Smooth muscle cell (in vitro differentiated cells): Measurements from ENCODE around the gene MS4A6E. TPM values are rescaled to one million over a fixed set of nuclear protein-coding genes. Genes with fewer than 3 reads are reported as not detected.

Source experiments
- DNase-seq: peaks from one replicate; lab custom pipeline; 2025; ENCODE audit not compliant: unreplicated experiment; lab: John Stamatoyannopoulos, UW
- H2AFZ ChIP-seq: fragments of 200-600 bp; sonication (generic); 2 replicates; pipeline ENCODE4 v1.6.0; 2016; ENCODE audit warnings: antibody characterized with exemption, low read depth, mild to moderate bottlenecking
- H3F3A ChIP-seq: fragments of 200-600 bp; sonication (generic); 2 replicates; pipeline ENCODE4 v1.6.0; 2017; ENCODE audit warnings: antibody characterized with exemption, low read depth
- H3K27ac ChIP-seq: fragments of 200-600 bp; sonication (generic); 2 replicates; pipeline ENCODE4 v1.5.1; 2016; ENCODE audit warnings: low read depth, mild to moderate bottlenecking
- H3K27me3 ChIP-seq: fragments of 200-600 bp; sonication (generic); 2 replicates; pipeline ENCODE4 v1.6.1; 2016; ENCODE audit warnings: low read depth, mild to moderate bottlenecking
- H3K36me3 ChIP-seq: fragments of 200-600 bp; sonication (generic); 2 replicates; pipeline ENCODE4 v1.5.1; 2016; ENCODE audit warnings: low read depth
- H3K4me1 ChIP-seq: fragments of 200-600 bp; sonication (generic); 2 replicates; pipeline ENCODE4 v1.5.1; 2016; ENCODE audit warnings: low read depth
- H3K4me2 ChIP-seq: fragments of 200-600 bp; sonication (generic); 2 replicates; pipeline ENCODE4 v1.6.0; 2016; ENCODE audit warnings: mild to moderate bottlenecking
- H3K4me3 ChIP-seq: fragments of 200-600 bp; sonication (generic); 2 replicates; pipeline ENCODE4 v1.5.1; 2016; ENCODE audit warnings: mild to moderate bottlenecking
- H3K79me2 ChIP-seq: fragments of 200-600 bp; sonication (generic); 2 replicates; pipeline ENCODE4 v1.6.0; 2016; ENCODE audit warnings: low read depth, mild to moderate bottlenecking
- H3K9ac ChIP-seq: fragments of 200-600 bp; sonication (generic); 2 replicates; pipeline ENCODE4 v1.6.0; 2016; ENCODE audit warnings: low read depth
- H3K9me3 ChIP-seq: fragments of 200-600 bp; sonication (generic); replicated peaks from 2 replicates; pipeline ENCODE4 v1.5.1; 2016; ENCODE audit warnings: low read depth
- H4K20me1 ChIP-seq: fragments of 200-600 bp; sonication (generic); 2 replicates; pipeline ENCODE4 v1.6.0; 2016; ENCODE audit warnings: low read depth
- WGBS: methylation state at CpG from one replicate; pipeline ENCODE4 v1.1.7; 2016; ENCODE audit warnings: low lambda C conversion rate; 5-methylcytosine and 5-hydroxymethylcytosine counted together
- polyA plus RNA-seq: library from polyadenylated mRNA; unstranded; fragments of >200 nt; fragmentation: Nextera tagmentation; extraction: Ambion mirVana; gene quantifications from 2 replicates; pipeline ENCODE4 v1.2.1, GENCODE V29; 2016
- total RNA-seq: library from RNA; depleted of rRNA; stranded (reverse); fragments of >200 nt; gene quantifications from 2 replicates; pipeline ENCODE4 v1.2.3, GENCODE V29; 2014
- TF ChIP-seq, protein P1 (sequence below): fragments of 200-600 bp; sonication (generic); IDR thresholded peaks from 2 replicates; pipeline ENCODE4 v1.5.1; 2017; ENCODE audit warnings: borderline replicate concordance, mild to moderate bottlenecking, antibody characterized with exemption; ENCODE audit not compliant: insufficient read depth, poor library complexity, severe bottlenecking

The MS4A6E gene
- total and polyA plus RNA-seq, 2 experiments from 2014 or later: not detected

- no peaks in the 10 kb centered on the region for H3F3A ChIP-seq
- H3K27ac ChIP-seq: no peak overlapping the region
- TF ChIP-seq, protein P1, sequence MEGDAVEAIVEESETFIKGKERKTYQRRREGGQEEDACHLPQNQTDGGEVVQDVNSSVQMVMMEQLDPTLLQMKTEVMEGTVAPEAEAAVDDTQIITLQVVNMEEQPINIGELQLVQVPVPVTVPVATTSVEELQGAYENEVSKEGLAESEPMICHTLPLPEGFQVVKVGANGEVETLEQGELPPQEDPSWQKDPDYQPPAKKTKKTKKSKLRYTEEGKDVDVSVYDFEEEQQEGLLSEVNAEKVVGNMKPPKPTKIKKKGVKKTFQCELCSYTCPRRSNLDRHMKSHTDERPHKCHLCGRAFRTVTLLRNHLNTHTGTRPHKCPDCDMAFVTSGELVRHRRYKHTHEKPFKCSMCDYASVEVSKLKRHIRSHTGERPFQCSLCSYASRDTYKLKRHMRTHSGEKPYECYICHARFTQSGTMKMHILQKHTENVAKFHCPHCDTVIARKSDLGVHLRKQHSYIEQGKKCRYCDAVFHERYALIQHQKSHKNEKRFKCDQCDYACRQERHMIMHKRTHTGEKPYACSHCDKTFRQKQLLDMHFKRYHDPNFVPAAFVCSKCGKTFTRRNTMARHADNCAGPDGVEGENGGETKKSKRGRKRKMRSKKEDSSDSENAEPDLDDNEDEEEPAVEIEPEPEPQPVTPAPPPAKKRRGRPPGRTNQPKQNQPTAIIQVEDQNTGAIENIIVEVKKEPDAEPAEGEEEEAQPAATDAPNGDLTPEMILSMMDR: no peak
- no peak overlapping the region for H3K4me3 ChIP-seq
- H3K36me3 ChIP-seq: no peaks in the 10 kb centered on the region
- H4K20me1 ChIP-seq: no peaks in the 10 kb centered on the region
- H3K79me2 ChIP-seq: no peaks in the 10 kb centered on the region
- no peak overlapping the region for H3K4me2 ChIP-seq
- WGBS: 71% methylated on average over 2 of the region's 2 CpGs
- no peaks in the 10 kb centered on the region for H3K9me3 ChIP-seq
- no peaks in the 10 kb centered on the region for H3K4me1 ChIP-seq
- no peak for DNase-seq
- no peak overlapping the region for H3K9ac ChIP-seq
- H3K27me3 ChIP-seq: no peaks in the 10 kb centered on the region
- H2AFZ ChIP-seq: no peak overlapping the region
Measured at GRCh38 chr11:60318726-60319125, 8.3 kb upstream of the MS4A6E start.

DNA sequence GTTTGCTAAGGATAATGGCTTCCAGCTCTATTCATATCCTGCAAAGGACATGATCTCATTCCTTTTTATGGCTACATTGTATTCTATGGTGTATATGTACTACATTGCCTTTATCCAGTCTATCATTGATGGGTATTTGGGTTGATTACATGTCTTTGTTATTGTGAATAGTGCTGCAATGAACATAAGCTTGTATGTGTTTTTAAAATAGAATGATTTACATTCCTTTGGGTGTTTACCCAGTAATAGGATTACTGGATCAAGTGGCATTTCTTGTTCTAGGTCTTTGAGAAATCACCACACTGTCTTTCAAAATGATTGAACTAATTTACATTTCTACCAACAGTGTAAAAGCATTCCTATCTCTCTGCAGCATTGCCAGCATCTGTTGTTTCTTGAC is 6.0 kb upstream of the MS4A6E start:
- Histone ChIP-seq H3K36me3 (no peaks in the 10 kb centered on the region), H3K27me3 (no peaks in the 10 kb centered on the region), H2AFZ (no peak overlapping the region), H3K9me3 (no peaks in the 10 kb centered on the region), H3K79me2 (no peaks in the 10 kb centered on the region), H3K4me1 (no peaks in the 10 kb centered on the region), H3K9ac (no peak overlapping the region), H3K4me2 (no peak overlapping the region), H3F3A (no peaks in the 10 kb centered on the region), H3K27ac (no peak overlapping the region), H3K4me3 (no peak overlapping the region), H4K20me1 (no peaks in the 10 kb centered on the region)
- no peak for DNase-seq
- TF ChIP-seq, protein P1: no peak

DNA sequence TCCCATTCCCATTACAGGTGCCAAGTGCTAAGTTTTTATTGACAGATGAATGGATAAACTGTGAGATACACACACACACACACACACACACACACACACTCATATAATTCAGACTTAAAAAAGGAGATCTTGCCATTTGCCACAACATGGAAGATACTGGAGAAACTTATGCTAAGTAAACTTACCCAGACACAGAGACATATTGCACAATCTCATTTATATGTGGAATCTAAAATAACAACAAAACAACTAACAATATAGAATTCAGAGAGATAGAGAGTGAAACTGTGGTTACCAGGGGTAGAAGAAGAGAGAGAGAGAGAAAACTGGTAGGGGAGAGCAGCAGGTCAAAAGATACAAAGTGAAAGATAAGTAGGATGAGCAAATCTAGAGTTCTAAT is 1.4 kb downstream of the MS4A6E start:
- no peaks in the 10 kb centered on the region for H3K79me2 ChIP-seq
- H3K4me1 ChIP-seq: no peaks in the 10 kb centered on the region
- no peak for DNase-seq
- no peak overlapping the region for H3K9ac ChIP-seq
- H4K20me1 ChIP-seq: no peaks in the 10 kb centered on the region
- H3K36me3 ChIP-seq: no peaks in the 10 kb centered on the region
- no peak overlapping the region for H3K4me3 ChIP-seq
- no peak overlapping the region for H3K27ac ChIP-seq
- no peaks in the 10 kb centered on the region for H3K9me3 ChIP-seq
- no peak overlapping the region for H2AFZ ChIP-seq
- no peaks in the 10 kb centered on the region for H3F3A ChIP-seq
- no peak overlapping the region for H3K4me2 ChIP-seq
- TF ChIP-seq, protein P1: no peak
- no peaks in the 10 kb centered on the region for H3K27me3 ChIP-seq

DNA sequence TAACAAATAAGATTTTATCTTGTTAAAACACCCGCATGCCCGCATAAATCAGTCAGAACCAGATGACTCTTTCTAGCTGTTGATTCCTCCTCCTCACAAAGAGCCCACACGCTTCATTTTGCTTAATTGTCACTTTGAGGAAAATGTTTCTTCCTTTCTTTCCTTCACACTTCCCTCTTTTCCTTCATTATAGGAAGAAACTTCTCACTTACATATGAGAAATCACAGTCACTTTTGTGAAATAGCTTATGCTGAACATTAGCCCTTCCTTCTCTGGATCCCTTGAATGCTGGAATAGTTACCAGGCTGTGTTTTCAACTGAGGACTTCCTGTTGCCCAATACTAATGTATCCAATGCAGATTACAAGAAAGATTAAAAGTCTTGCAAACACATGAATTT is 5.8 kb downstream of the MS4A6E start:
- Histone ChIP-seq H3K9ac (no peak overlapping the region), H3K27me3 (no peaks in the 10 kb centered on the region), H4K20me1 (no peaks in the 10 kb centered on the region), H3K79me2 (no peaks in the 10 kb centered on the region), H2AFZ (peak overlapping the region; percentile 43), H3F3A (no peaks in the 10 kb centered on the region), H3K4me3 (no peak overlapping the region), H3K4me1 (no peaks in the 10 kb centered on the region), H3K36me3 (no peaks in the 10 kb centered on the region), H3K27ac (no peak overlapping the region), H3K9me3 (no peaks in the 10 kb centered on the region), H3K4me2 (no peak overlapping the region)
- WGBS: 84% methylated on average over 3 of the region's 3 CpGs
- TF ChIP-seq, protein P1: no peak
- DNase-seq: no peak
